Upper lobe of right lung (tissue), 1 donor: Measurements from ENCODE around the gene SEC14L2. TPM values are rescaled to one million over a fixed set of nuclear protein-coding genes. Genes with fewer than 3 reads are reported as not detected.

Experiments used
- ATAC-seq: fragments of 200-7000 bp; cut with Tn5 transposase; one replicate; pipeline ENCODE4 v1.9.1; 2020; ENCODE audit warnings: mild to moderate bottlenecking, moderate library complexity
- DNase-seq: peaks from one replicate; pipeline ENCODE4 v3.0.0-alpha.2; 2020
- H3K27ac ChIP-seq: fragments of 200-600 bp; one replicate; pipeline ENCODE4 v1.8.0; 2022
- H3K27me3 ChIP-seq: fragments of 200-600 bp; one replicate; pipeline ENCODE4 v1.8.0; 2022; ENCODE audit warnings: mild to moderate bottlenecking
- H3K36me3 ChIP-seq: fragments of 200-600 bp; one replicate; pipeline ENCODE4 v1.8.0; 2022
- H3K4me1 ChIP-seq: fragments of 200-600 bp; one replicate; pipeline ENCODE4 v1.8.0; 2022
- H3K4me3 ChIP-seq: fragments of 200-600 bp; one replicate; pipeline ENCODE4 v1.8.0; 2022; ENCODE audit warnings: mild to moderate bottlenecking
- H3K9me3 ChIP-seq: fragments of 200-600 bp; one replicate; pipeline ENCODE4 v1.8.0; 2022
- CTCF ChIP-seq: fragments of 200-600 bp; IDR thresholded peaks from one replicate; pipeline ENCODE4 v1.8.0; 2022; ENCODE audit warnings: antibody characterized with exemption
- intact Hi-C: fragments of 100-400 bp; cut with DNase I; formaldehyde crosslinking; loops from one replicate; pipeline ENCODE4 v1.11.0; 2022
- total RNA-seq: library from RNA; stranded (reverse); fragmentation: NEBNext Ultra II Directional; extraction: Animal tissue kit (Norgen Biotek cat#: 25700); gene quantifications from one replicate; pipeline ENCODE4 v1.2.1, GENCODE V29; 2021
- donor health status: DM: no; HTN: yes; CAD: no; lungs with severe emphysema.

SEC14L2 gene
- total RNA-seq, 1 donor from 2014 or later: 7.1 TPM

GRCh38 chr22:30423959-30424533, 27.2 kb downstream of the SEC14L2 start:
- peak overlapping the region; percentile 97 for H3K27ac ChIP-seq
- peaks cover under 1% of the 10 kb centered on the region for H3K36me3 ChIP-seq
- H3K4me3 ChIP-seq: peak overlapping the region; percentile 74
- TF ChIP-seq CTCF: no peak
- no peaks in the 10 kb centered on the region for H3K9me3 ChIP-seq
- intact Hi-C loops: no loop called here
- ATAC-seq (peak; percentile 91), DNase-seq (peak; percentile 98)
- H3K27me3 ChIP-seq: no peaks in the 10 kb centered on the region
- H3K4me1 ChIP-seq: peaks cover 35% of the 10 kb centered on the region

GRCh38 chr22:30424534-30425326, 27.9 kb downstream of the SEC14L2 start:
- no peak for TF ChIP-seq CTCF
- ATAC-seq: no peak
- intact Hi-C loops: no loop called here
- Histone ChIP-seq H3K4me1 (peaks cover 35% of the 10 kb centered on the region), H3K4me3 (peak overlapping the region; percentile 74), H3K9me3 (no peaks in the 10 kb centered on the region), H3K36me3 (no peaks in the 10 kb centered on the region), H3K27ac (peak overlapping the region; percentile 97), H3K27me3 (no peaks in the 10 kb centered on the region)
- no peak for DNase-seq

- ATAC-seq: no peak
- no peaks in the 10 kb centered on the region for H3K36me3 ChIP-seq
- no peaks in the 10 kb centered on the region for H3K27me3 ChIP-seq
- TF ChIP-seq CTCF: no peak
- intact Hi-C loops: no loop called here
- H3K27ac ChIP-seq: peak overlapping the region; percentile 65
- peak overlapping the region; percentile 74 for H3K4me3 ChIP-seq
- H3K4me1 ChIP-seq: peaks cover 35% of the 10 kb centered on the region
- no peaks in the 10 kb centered on the region for H3K9me3 ChIP-seq
- DNase-seq: no peak
Measured at GRCh38 chr22:30425327-30425615, 28.5 kb downstream of the SEC14L2 start.

GRCh38 chr22:30425616-30426387, 29.0 kb downstream of the SEC14L2 start, which contains the start of gene MTFP1:
TSS of gene MTFP1 (plus strand) at chr22:30425768. CDS start at chr22:30425880, 112 bp downstream.
- H3K36me3 ChIP-seq: no peaks in the 10 kb centered on the region
- H3K9me3 ChIP-seq: no peaks in the 10 kb centered on the region
- H3K27me3 ChIP-seq: no peaks in the 10 kb centered on the region
- ATAC-seq (peak; percentile 3), DNase-seq (peak; percentile 84)
- intact Hi-C loops: no loop called here
- H3K4me3 ChIP-seq: peak within 1 kb of the TSS; percentile 74
- peak within 1 kb of the TSS; percentile 97 for H3K27ac ChIP-seq
- peaks cover 35% of the 10 kb centered on the region for H3K4me1 ChIP-seq
- no peak for TF ChIP-seq CTCF

GRCh38 chr22:30426388-30427353, 29.9 kb downstream of the SEC14L2 start:
- Histone ChIP-seq H3K27ac (peak overlapping the region; percentile 65), H3K36me3 (no peaks in the 10 kb centered on the region), H3K4me3 (peak overlapping the region; percentile 74), H3K27me3 (no peaks in the 10 kb centered on the region), H3K4me1 (peaks cover 34% of the 10 kb centered on the region), H3K9me3 (no peaks in the 10 kb centered on the region)
- ATAC-seq: peak; percentile 69
- peak; percentile 67 for TF ChIP-seq CTCF
- DNase-seq: peak; percentile 93
- intact Hi-C loops: no loop called here
